ENCODE measurements around the gene NDUFAF8.

Gene NDUFAF8

GRCh38 chr17:81202318-81202717, 36.8 kb upstream of the NDUFAF8 start:
- no peak overlapping the region for H3K27ac ChIP-seq (ENCODE audit: insufficient read depth in 1 of 2, low read depth in 1 of 2, low read length in 2 of 2, poor library complexity in 1 of 2, severe bottlenecking in 2 of 2)
- CTCF ChIA-PET = interaction anchor here (8.2 kb wide), 1 partner anchor 60 kb away, joined by 60 read pairs; no protein-coding TSS in a partner anchor
- WGBS (ENCODE audit: insufficient coverage) = 98% methylated on average over 10 of the region's 10 CpGs
- DNase-seq = no peak
- H3K27me3 ChIP-seq (replicated peaks in 2 of 5; ENCODE audit: control insufficient read depth in 4 of 5, insufficient read depth in 5 of 5, low read length in 4 of 5) = no peaks in the 10 kb centered on the region
- H3K36me3 ChIP-seq (ENCODE audit: control insufficient read depth in 4 of 4, insufficient read depth in 4 of 4, low read length in 3 of 4) = peaks cover 3 to 51% (median 30%) of the 10 kb centered on the region in 4 experiments
- POLR2A ChIA-PET = no interaction called here
- peaks cover 0 to 13% (median 5%) of the 10 kb centered on the region in 4 experiments for H3K4me1 ChIP-seq (ENCODE audit: control extremely low read depth in 1 of 4, control insufficient read depth in 4 of 4, insufficient read depth in 4 of 4, low read length in 3 of 4)
- no peak overlapping the region for H3K4me3 ChIP-seq (ENCODE audit: control insufficient read depth in 1 of 7, extremely low read depth in 1 of 7, insufficient read depth in 4 of 7, low read depth in 2 of 7, low read length in 6 of 7)
- H3K9me3 ChIP-seq (ENCODE audit: control extremely low read depth in 1 of 5, control insufficient read depth in 4 of 5, insufficient read depth in 2 of 5, low read depth in 1 of 5, low read length in 4 of 5) = no peaks in the 10 kb centered on the region

GRCh38 chr17:81203136-81203535, 36.0 kb upstream of the NDUFAF8 start:
- 97% methylated on average over 20 of the region's 20 CpGs for WGBS (ENCODE audit: insufficient coverage)
- Histone ChIP-seq H3K4me3 (ENCODE audit: control insufficient read depth in 1 of 7, extremely low read depth in 1 of 7, insufficient read depth in 4 of 7, low read depth in 2 of 7, low read length in 6 of 7) (no peak overlapping the region), H3K27me3 (replicated peaks in 2 of 5; ENCODE audit: control insufficient read depth in 4 of 5, insufficient read depth in 5 of 5, low read length in 4 of 5) (no peaks in the 10 kb centered on the region), H3K4me1 (ENCODE audit: control extremely low read depth in 1 of 4, control insufficient read depth in 4 of 4, insufficient read depth in 4 of 4, low read length in 3 of 4) (peaks cover 0 to 15% (median 7%) of the 10 kb centered on the region in 4 experiments), H3K27ac (ENCODE audit: insufficient read depth in 1 of 2, low read depth in 1 of 2, low read length in 2 of 2, poor library complexity in 1 of 2, severe bottlenecking in 2 of 2) (no peak overlapping the region), H3K9me3 (ENCODE audit: control extremely low read depth in 1 of 5, control insufficient read depth in 4 of 5, insufficient read depth in 2 of 5, low read depth in 1 of 5, low read length in 4 of 5) (no peaks in the 10 kb centered on the region), H3K36me3 (ENCODE audit: control insufficient read depth in 4 of 4, insufficient read depth in 4 of 4, low read length in 3 of 4) (peaks cover 3 to 45% (median 29%) of the 10 kb centered on the region in 4 experiments)
- POLR2A ChIA-PET = no interaction called here
- CTCF ChIA-PET = interaction anchor here (1.4 to 8.2 kb wide), 2 partner anchors 57 to 61 kb away, joined by 4 to 60 read pairs; no protein-coding TSS in a partner anchor
- DNase-seq = no peak

- WGBS (ENCODE audit: insufficient coverage) = 95% methylated on average over 4 of the region's 10 CpGs
- H3K9me3 ChIP-seq (ENCODE audit: control extremely low read depth in 1 of 5, control insufficient read depth in 4 of 5, insufficient read depth in 2 of 5, low read depth in 1 of 5, low read length in 4 of 5) = no peaks in the 10 kb centered on the region
- ChIA-PET CTCF (interaction anchor here (1.2 to 8.2 kb wide), 4 partner anchors 22 to 63 kb away, joined by 3 to 60 read pairs (median 6); no protein-coding TSS in a partner anchor), POLR2A (no interaction called here)
- no peak overlapping the region for H3K27ac ChIP-seq (ENCODE audit: insufficient read depth in 1 of 2, low read depth in 1 of 2, low read length in 2 of 2, poor library complexity in 1 of 2, severe bottlenecking in 2 of 2)
- no peak for DNase-seq
- peaks cover 3 to 32% (median 23%) of the 10 kb centered on the region in 4 experiments for H3K36me3 ChIP-seq (ENCODE audit: control insufficient read depth in 4 of 4, insufficient read depth in 4 of 4, low read length in 3 of 4)
- H3K4me1 ChIP-seq (ENCODE audit: control extremely low read depth in 1 of 4, control insufficient read depth in 4 of 4, insufficient read depth in 4 of 4, low read length in 3 of 4) = peaks cover 0 to 15% (median 7%) of the 10 kb centered on the region in 4 experiments
- no peak overlapping the region for H3K4me3 ChIP-seq (ENCODE audit: control insufficient read depth in 1 of 7, extremely low read depth in 1 of 7, insufficient read depth in 4 of 7, low read depth in 2 of 7, low read length in 6 of 7)
- H3K27me3 ChIP-seq (replicated peaks in 2 of 5; ENCODE audit: control insufficient read depth in 4 of 5, insufficient read depth in 5 of 5, low read length in 4 of 5) = no peaks in the 10 kb centered on the region
These were observed 34.5 kb upstream of the NDUFAF8 start for GRCh38 chr17:81204578-81204977.

GRCh38 chr17:81206166-81206565, 33.0 kb upstream of the NDUFAF8 start:
- H3K27ac ChIP-seq (ENCODE audit: insufficient read depth in 1 of 2, low read depth in 1 of 2, low read length in 2 of 2, poor library complexity in 1 of 2, severe bottlenecking in 2 of 2) = no peak overlapping the region
- ChIA-PET CTCF (interaction anchor here (0.7 to 2.0 kb wide), 3 partner anchors 8 to 63 kb away, joined by 3 to 9 read pairs (median 5); partner anchors contain the start of genes NDUFAF8 and TEPSIN), POLR2A (no interaction called here)
- no peaks in the 10 kb centered on the region for H3K27me3 ChIP-seq (replicated peaks in 2 of 5; ENCODE audit: control insufficient read depth in 4 of 5, insufficient read depth in 5 of 5, low read length in 4 of 5)
- H3K4me3 ChIP-seq (ENCODE audit: control insufficient read depth in 1 of 7, extremely low read depth in 1 of 7, insufficient read depth in 4 of 7, low read depth in 2 of 7, low read length in 6 of 7) = no peak overlapping the region
- no peak for DNase-seq
- H3K9me3 ChIP-seq (ENCODE audit: control extremely low read depth in 1 of 5, control insufficient read depth in 4 of 5, insufficient read depth in 2 of 5, low read depth in 1 of 5, low read length in 4 of 5) = no peaks in the 10 kb centered on the region
- 93% methylated on average over 3 of the region's 4 CpGs for WGBS (ENCODE audit: insufficient coverage)
- peaks cover 3 to 35% (median 23%) of the 10 kb centered on the region in 4 experiments for H3K36me3 ChIP-seq (ENCODE audit: control insufficient read depth in 4 of 4, insufficient read depth in 4 of 4, low read length in 3 of 4)
- peaks cover 0 to 20% (median 12%) of the 10 kb centered on the region in 4 experiments for H3K4me1 ChIP-seq (ENCODE audit: control extremely low read depth in 1 of 4, control insufficient read depth in 4 of 4, insufficient read depth in 4 of 4, low read length in 3 of 4)

GRCh38 chr17:81206657-81207056, 32.5 kb upstream of the NDUFAF8 start:
- H3K36me3 ChIP-seq (ENCODE audit: control insufficient read depth in 4 of 4, insufficient read depth in 4 of 4, low read length in 3 of 4) = peaks cover 3 to 35% (median 22%) of the 10 kb centered on the region in 4 experiments

GRCh38 chr17:81207610-81208581, 31.2 kb upstream of the NDUFAF8 start:
- Histone ChIP-seq H3K9me3 (ENCODE audit: control extremely low read depth in 1 of 5, control insufficient read depth in 4 of 5, insufficient read depth in 2 of 5, low read depth in 1 of 5, low read length in 4 of 5) (no peaks in the 10 kb centered on the region), H3K27me3 (replicated peaks in 2 of 5; ENCODE audit: control insufficient read depth in 4 of 5, insufficient read depth in 5 of 5, low read length in 4 of 5) (no peaks in the 10 kb centered on the region), H3K4me1 (ENCODE audit: control extremely low read depth in 1 of 4, control insufficient read depth in 4 of 4, insufficient read depth in 4 of 4, low read length in 3 of 4) (peaks cover 0 to 24% (median 14%) of the 10 kb centered on the region in 4 experiments), H3K36me3 (ENCODE audit: control insufficient read depth in 4 of 4, insufficient read depth in 4 of 4, low read length in 3 of 4) (peaks cover 3 to 35% (median 18%) of the 10 kb centered on the region in 4 experiments), H3K27ac (ENCODE audit: insufficient read depth in 1 of 2, low read depth in 1 of 2, low read length in 2 of 2, poor library complexity in 1 of 2, severe bottlenecking in 2 of 2) (no peak overlapping the region), H3K4me3 (ENCODE audit: control insufficient read depth in 1 of 7, extremely low read depth in 1 of 7, insufficient read depth in 4 of 7, low read depth in 2 of 7, low read length in 6 of 7) (no peak overlapping the region)
- WGBS (ENCODE audit: insufficient coverage) = 72% methylated on average over 18 of the region's 21 CpGs
- ChIA-PET CTCF (interaction anchor here (1.5 to 2.0 kb wide), 2 partner anchors 10 to 66 kb away, joined by 5 to 7 read pairs; no protein-coding TSS in a partner anchor), POLR2A (no interaction called here)
- peak; percentile 79 to 95 (median 92) for DNase-seq

More at GRCh38 chr17:81206657-81207056, 32.5 kb upstream of the NDUFAF8 start:
- Histone ChIP-seq H3K4me1 (ENCODE audit: control extremely low read depth in 1 of 4, control insufficient read depth in 4 of 4, insufficient read depth in 4 of 4, low read length in 3 of 4) (peaks cover 0 to 24% (median 14%) of the 10 kb centered on the region in 4 experiments), H3K27ac (ENCODE audit: insufficient read depth in 1 of 2, low read depth in 1 of 2, low read length in 2 of 2, poor library complexity in 1 of 2, severe bottlenecking in 2 of 2) (no peak overlapping the region), H3K4me3 (ENCODE audit: control insufficient read depth in 1 of 7, extremely low read depth in 1 of 7, insufficient read depth in 4 of 7, low read depth in 2 of 7, low read length in 6 of 7) (no peak overlapping the region), H3K27me3 (replicated peaks in 2 of 5; ENCODE audit: control insufficient read depth in 4 of 5, insufficient read depth in 5 of 5, low read length in 4 of 5) (no peaks in the 10 kb centered on the region), H3K9me3 (ENCODE audit: control extremely low read depth in 1 of 5, control insufficient read depth in 4 of 5, insufficient read depth in 2 of 5, low read depth in 1 of 5, low read length in 4 of 5) (no peaks in the 10 kb centered on the region)
- 98% methylated on average over 7 of the region's 12 CpGs for WGBS (ENCODE audit: insufficient coverage)
- DNase-seq = no peak
- POLR2A ChIA-PET = no interaction called here
- CTCF ChIA-PET = interaction anchor here (2.0 kb wide), 1 partner anchor 9 kb away, joined by 5 read pairs; no protein-coding TSS in a partner anchor
